ENCODE results near the gene LPP. TPM values are rescaled to one million over a fixed set of nuclear protein-coding genes. Genes with fewer than 3 reads are reported as not detected.

LPP gene
- total and polyA plus RNA-seq, 2 donors from 2014 or later: 6.7 to 233 TPM

GRCh38 chr3:188476935-188477334 is 323.0 kb downstream of the LPP start:
- H3K36me3 ChIP-seq (ENCODE audit: control insufficient read depth in 2 of 3, insufficient read depth in 3 of 3, low read length in 3 of 3): no peaks in the 10 kb centered on the region
- no peak for TF ChIP-seq CTCF (IDR thresholded peaks at IDR 0.05; ENCODE audit: borderline replicate concordance, extremely low read depth, insufficient read depth)
- H3K9ac ChIP-seq (ENCODE audit: low read length in 3 of 3): no peak overlapping the region
- no peak overlapping the region for H3K4me3 ChIP-seq (ENCODE audit: low read length in 3 of 3)
- DNase-seq (peak in 2 of 5 donors; percentile 10 to 37), FAIRE-seq (no peak)
- H3K27ac ChIP-seq (ENCODE audit: low read depth in 2 of 2, low read length in 2 of 2): no peak overlapping the region
- H3K27me3 ChIP-seq (ENCODE audit: control insufficient read depth, insufficient read depth, low read length): no peaks in the 10 kb centered on the region
- intact Hi-C loops (cut with DNase I): loop anchor here (5.0 kb wide), 1 partner anchor 35 kb away; no protein-coding TSS in a partner anchor
- peaks cover 0 to 8% (median 0%) of the 10 kb centered on the region in 3 donors for H3K4me1 ChIP-seq (ENCODE audit: control insufficient read depth in 2 of 3, insufficient read depth in 2 of 3, low read depth in 1 of 3, low read length in 3 of 3)
- no peaks in the 10 kb centered on the region for H3K9me3 ChIP-seq (ENCODE audit: control insufficient read depth in 2 of 3, insufficient read depth in 1 of 3, low read length in 3 of 3)

- FAIRE-seq (no peak), DNase-seq (no peak)
- Histone ChIP-seq H3K27ac (ENCODE audit: low read depth in 2 of 2, low read length in 2 of 2) (no peak overlapping the region), H3K9ac (ENCODE audit: low read length in 3 of 3) (no peak overlapping the region), H3K36me3 (ENCODE audit: control insufficient read depth in 2 of 3, insufficient read depth in 3 of 3, low read length in 3 of 3) (peaks cover 0 to 4% (median 0%) of the 10 kb centered on the region in 3 donors), H3K4me3 (ENCODE audit: low read length in 3 of 3) (no peak overlapping the region), H3K9me3 (ENCODE audit: control insufficient read depth in 2 of 3, insufficient read depth in 1 of 3, low read length in 3 of 3) (no peaks in the 10 kb centered on the region), H3K4me1 (ENCODE audit: control insufficient read depth in 2 of 3, insufficient read depth in 2 of 3, low read depth in 1 of 3, low read length in 3 of 3) (peaks cover 0 to 7% (median 0%) of the 10 kb centered on the region in 3 donors), H3K27me3 (ENCODE audit: control insufficient read depth, insufficient read depth, low read length) (no peaks in the 10 kb centered on the region)
- intact Hi-C loops (cut with DNase I): no loop called here
- no peak for TF ChIP-seq CTCF (IDR thresholded peaks at IDR 0.05; ENCODE audit: borderline replicate concordance, extremely low read depth, insufficient read depth)
These were observed 326.1 kb downstream of the LPP start for GRCh38 chr3:188480011-188480410.

GRCh38 chr3:188482929-188483328 is 329.0 kb downstream of the LPP start:
- Histone ChIP-seq H3K4me1 (ENCODE audit: control insufficient read depth in 2 of 3, insufficient read depth in 2 of 3, low read depth in 1 of 3, low read length in 3 of 3) (no peaks in the 10 kb centered on the region), H3K4me3 (ENCODE audit: low read length in 3 of 3) (no peak overlapping the region), H3K27ac (ENCODE audit: low read depth in 2 of 2, low read length in 2 of 2) (no peak overlapping the region), H3K9ac (ENCODE audit: low read length in 3 of 3) (no peak overlapping the region), H3K27me3 (ENCODE audit: control insufficient read depth, insufficient read depth, low read length) (no peaks in the 10 kb centered on the region), H3K36me3 (ENCODE audit: control insufficient read depth in 2 of 3, insufficient read depth in 3 of 3, low read length in 3 of 3) (peaks cover 0 to 4% (median 0%) of the 10 kb centered on the region in 3 donors), H3K9me3 (ENCODE audit: control insufficient read depth in 2 of 3, insufficient read depth in 1 of 3, low read length in 3 of 3) (no peaks in the 10 kb centered on the region)
- FAIRE-seq: no peak
- DNase-seq: no peak
- TF ChIP-seq CTCF (IDR thresholded peaks at IDR 0.05; ENCODE audit: borderline replicate concordance, extremely low read depth, insufficient read depth): no peak
- intact Hi-C loops (cut with DNase I): no loop called here

- H3K9me3 ChIP-seq (ENCODE audit: control insufficient read depth in 2 of 3, insufficient read depth in 1 of 3, low read length in 3 of 3): no peaks in the 10 kb centered on the region
- H3K9ac ChIP-seq (ENCODE audit: low read length in 3 of 3): no peak overlapping the region
- intact Hi-C loops (cut with DNase I): no loop called here
- H3K4me3 ChIP-seq (ENCODE audit: low read length in 3 of 3): no peak overlapping the region
- FAIRE-seq: no peak
- no peaks in the 10 kb centered on the region for H3K4me1 ChIP-seq (ENCODE audit: control insufficient read depth in 2 of 3, insufficient read depth in 2 of 3, low read depth in 1 of 3, low read length in 3 of 3)
- TF ChIP-seq CTCF (IDR thresholded peaks at IDR 0.05; ENCODE audit: borderline replicate concordance, extremely low read depth, insufficient read depth): no peak
- H3K36me3 ChIP-seq (ENCODE audit: control insufficient read depth in 2 of 3, insufficient read depth in 3 of 3, low read length in 3 of 3): peaks cover 0 to 4% (median 0%) of the 10 kb centered on the region in 3 donors
- no peak overlapping the region for H3K27ac ChIP-seq (ENCODE audit: low read depth in 2 of 2, low read length in 2 of 2)
- no peak for DNase-seq
- no peaks in the 10 kb centered on the region for H3K27me3 ChIP-seq (ENCODE audit: control insufficient read depth, insufficient read depth, low read length)
These were observed 332.2 kb downstream of the LPP start for GRCh38 chr3:188486126-188486525.

All from kidney (tissue), 14 donors.